ENCODE results near the gene PTH2R.
"Not testable (repeated sequence)": the region's sequence is repeated elsewhere in the genome, so short reads cannot be mapped to it uniquely, and the experiment has no call there.

The PTH2R gene

GRCh38 chr2:208488686-208489564, 82.3 kb downstream of the PTH2R start:
- DNase-seq: peak; percentile 35

- peak; percentile 87 for DNase-seq
These were observed 83.1 kb downstream of the PTH2R start for GRCh38 chr2:208489687-208490086.

GRCh38 chr2:208490492-208490891, 83.9 kb downstream of the PTH2R start:
- DNase-seq: peak; percentile 15

GRCh38 chr2:208491641-208492040, 85.0 kb downstream of the PTH2R start:
- no peak for DNase-seq

GRCh38 chr2:208492069-208492468, 85.5 kb downstream of the PTH2R start:
- no peak for DNase-seq

GRCh38 chr2:208493186-208493585, 86.6 kb downstream of the PTH2R start:
- no peak for DNase-seq

GRCh38 chr2:208496129-208496528, 89.5 kb downstream of the PTH2R start:
- DNase-seq: no peak

GRCh38 chr2:208501206-208501605, 94.6 kb downstream of the PTH2R start:
- DNase-seq: peak; percentile 83

GRCh38 chr2:208502288-208502687, 95.7 kb downstream of the PTH2R start:
- peak; percentile 20 for DNase-seq

- not testable (repeated sequence) for DNase-seq
These were observed 98.8 kb downstream of the PTH2R start for GRCh38 chr2:208505365-208505764.

GRCh38 chr2:208509586-208509985, 103.0 kb downstream of the PTH2R start:
- DNase-seq: no peak

- DNase-seq: peak; percentile 74
These were observed 104.4 kb downstream of the PTH2R start for GRCh38 chr2:208511016-208511415.

GRCh38 chr2:208511573-208511972, 105.0 kb downstream of the PTH2R start:
- no peak for DNase-seq

GRCh38 chr2:208515099-208515498, 108.5 kb downstream of the PTH2R start:
- no peak for DNase-seq

GRCh38 chr2:208523069-208523468, 116.5 kb downstream of the PTH2R start:
- not testable (repeated sequence) for DNase-seq

GRCh38 chr2:208525165-208525564, 118.6 kb downstream of the PTH2R start:
- not testable (repeated sequence) for DNase-seq

- no peak for DNase-seq
These were observed 123.2 kb downstream of the PTH2R start for GRCh38 chr2:208529796-208530195.

GRCh38 chr2:208531361-208531760, 124.8 kb downstream of the PTH2R start:
- DNase-seq: no peak

- not testable (repeated sequence) for DNase-seq
These were observed 129.0 kb downstream of the PTH2R start for GRCh38 chr2:208535578-208535977.

- DNase-seq: no peak
These were observed 134.9 kb downstream of the PTH2R start for GRCh38 chr2:208541461-208541988.

GRCh38 chr2:208541989-208542464, 135.4 kb downstream of the PTH2R start:
- no peak for DNase-seq

- DNase-seq: no peak
These were observed 136.0 kb downstream of the PTH2R start for GRCh38 chr2:208542465-208543041.
